Ammon's horn (tissue), 1 donor: ENCODE measurements around the gene GALK1.
"Not testable (repeated sequence)": the region's sequence is repeated elsewhere in the genome, so short reads cannot be mapped to it uniquely, and the experiment has no call there.

Experiments used
- DNase-seq: peaks from one replicate; pipeline ENCODE4 v3.0.0-alpha.2; 2016; ENCODE audit warnings: low spot score

The GALK1 gene

DNA sequence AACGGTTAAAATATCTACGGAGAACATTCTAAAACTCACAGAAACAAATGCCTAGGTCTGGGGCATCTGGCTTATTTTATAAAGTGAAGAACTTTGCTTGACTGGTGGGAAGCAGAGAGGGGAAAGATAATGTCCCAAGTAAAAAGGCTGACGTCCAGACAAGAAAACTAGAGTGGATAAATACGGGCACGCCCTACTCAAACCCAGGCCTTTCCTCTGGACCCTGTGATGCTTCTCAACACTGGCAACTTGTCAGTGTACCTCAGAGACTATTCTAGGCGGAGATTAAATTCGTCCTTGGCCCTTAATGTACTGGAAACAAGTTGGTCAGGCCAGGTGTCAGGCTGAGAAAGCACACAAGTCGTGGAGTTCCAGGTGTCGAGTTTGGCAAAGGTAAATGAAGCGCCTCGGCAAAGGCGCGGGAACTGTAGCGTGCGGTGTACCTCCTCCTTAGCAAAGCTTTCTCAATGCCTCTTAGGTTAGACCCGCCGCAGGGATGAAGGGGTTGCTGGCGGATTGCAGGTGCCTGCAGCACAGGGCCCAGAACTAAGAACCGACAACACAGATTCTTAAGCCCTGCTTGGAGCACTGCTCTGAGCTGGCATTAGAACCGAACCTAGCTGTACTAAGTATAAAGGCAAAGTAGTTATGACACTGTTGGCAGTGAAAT is 18.9 kb upstream of the GALK1 start:
- no peak for DNase-seq

- DNase-seq = peak; percentile 40
Observed at GRCh38 chr17:75783069-75783783, 18.2 kb upstream of the GALK1 start.

- DNase-seq = no peak
Observed at GRCh38 chr17:75779987-75780889, 15.2 kb upstream of the GALK1 start.

GRCh38 chr17:75779250-75779986 is 14.4 kb upstream of the GALK1 start:
- peak; percentile 100 for DNase-seq

- no peak for DNase-seq
Observed at GRCh38 chr17:75778861-75779249, 13.9 kb upstream of the GALK1 start.

GRCh38 chr17:75778066-75778860 is 13.3 kb upstream of the GALK1 start:
- not testable (repeated sequence) for DNase-seq

- DNase-seq = no peak
Observed at GRCh38 chr17:75777296-75777922, 12.4 kb upstream of the GALK1 start.

GRCh38 chr17:75776386-75777295 is 11.6 kb upstream of the GALK1 start:
- peak; percentile 13 for DNase-seq

DNA sequence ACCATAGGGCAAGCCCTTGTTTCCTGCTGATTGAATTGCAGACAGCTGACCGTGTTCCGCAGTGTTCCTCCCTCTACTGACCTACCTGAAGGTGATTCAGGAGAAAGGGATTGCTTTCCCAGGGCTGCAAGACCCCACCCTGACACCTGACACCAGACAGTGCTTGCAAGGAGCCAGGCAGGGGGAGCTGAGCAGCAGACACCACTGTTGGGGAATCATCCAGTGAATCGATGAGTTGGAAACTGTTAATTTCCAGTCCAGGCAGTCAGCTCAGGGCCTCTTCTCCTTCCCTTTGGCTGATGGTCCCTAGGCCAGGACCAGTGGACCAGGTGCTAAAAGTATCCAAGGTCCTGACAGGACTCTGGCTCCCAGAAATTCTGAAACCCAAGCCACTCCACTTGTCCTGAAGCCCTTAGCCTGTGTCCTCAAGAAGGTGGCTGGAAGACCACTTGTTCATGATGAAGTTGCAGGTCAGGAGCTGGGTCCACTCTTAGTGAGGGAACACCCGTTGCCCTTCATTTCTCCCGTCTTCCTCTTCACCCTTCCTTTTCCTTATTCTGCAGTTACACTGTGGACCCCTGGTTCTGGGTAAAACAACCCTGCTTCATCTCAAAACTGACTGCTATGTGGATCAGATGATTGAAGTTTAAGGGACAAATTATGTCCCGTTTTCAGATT is 10.1 kb upstream of the GALK1 start:
- DNase-seq = no peak

GRCh38 chr17:75774471-75774990 is 9.5 kb upstream of the GALK1 start:
- no peak for DNase-seq

- no peak for DNase-seq
Observed at GRCh38 chr17:75773808-75774470, 8.9 kb upstream of the GALK1 start.

DNA sequence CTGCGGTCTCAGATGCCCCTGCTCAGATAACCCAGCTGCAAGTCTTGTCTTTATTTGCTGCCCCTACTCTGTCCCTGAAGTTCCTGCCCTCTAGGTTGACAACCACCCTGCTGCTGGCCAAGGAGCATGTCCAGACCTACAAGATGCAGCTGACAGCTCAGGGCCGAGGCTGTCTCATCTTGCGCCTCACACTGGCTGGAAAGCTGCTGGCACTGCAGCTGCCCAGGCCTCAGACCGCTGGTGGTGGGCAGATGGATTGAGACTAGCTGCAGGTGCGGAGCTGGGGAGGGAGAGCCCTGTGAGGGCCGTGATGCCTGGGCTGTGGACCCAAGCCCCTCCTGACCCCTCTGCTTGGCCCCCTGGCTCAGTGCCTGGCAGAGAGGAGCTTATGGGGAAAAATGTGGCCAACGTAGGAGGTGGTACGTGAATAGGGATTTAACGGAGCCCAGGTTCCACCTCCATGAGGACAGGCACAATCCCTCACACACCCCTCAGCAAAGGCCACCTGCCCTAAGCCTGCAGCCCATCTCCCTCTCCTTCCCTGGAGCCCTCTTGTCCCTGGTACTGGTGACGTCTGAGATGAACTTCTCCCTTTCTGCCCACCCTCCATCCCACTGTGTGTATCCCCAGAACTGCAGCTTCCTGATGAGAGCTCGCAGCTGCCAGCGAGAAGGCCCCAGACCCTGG is 8.3 kb upstream of the GALK1 start:
- no peak for DNase-seq

GRCh38 chr17:75771334-75772281 is 6.6 kb upstream of the GALK1 start:
- DNase-seq = no peak

DNA sequence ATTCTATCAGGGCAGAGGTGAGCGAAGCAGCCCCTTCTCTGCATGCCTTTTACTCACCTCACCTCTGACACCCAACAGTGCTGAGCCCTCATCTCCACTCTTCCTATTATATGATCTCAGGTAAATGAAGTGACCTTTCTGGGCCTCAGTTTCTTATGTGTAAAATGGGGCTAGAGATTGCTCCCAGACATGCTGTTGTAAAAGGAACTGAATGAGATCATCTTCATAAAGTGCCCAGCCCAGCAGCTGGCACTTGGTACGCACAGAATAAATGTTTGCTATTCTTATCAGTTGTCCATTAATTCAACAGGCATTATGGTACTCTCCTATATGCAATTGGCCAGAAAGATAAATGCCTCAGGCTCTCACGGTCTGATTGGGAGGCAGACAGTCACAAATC is 4.5 kb upstream of the GALK1 start:
- DNase-seq = no peak

DNA sequence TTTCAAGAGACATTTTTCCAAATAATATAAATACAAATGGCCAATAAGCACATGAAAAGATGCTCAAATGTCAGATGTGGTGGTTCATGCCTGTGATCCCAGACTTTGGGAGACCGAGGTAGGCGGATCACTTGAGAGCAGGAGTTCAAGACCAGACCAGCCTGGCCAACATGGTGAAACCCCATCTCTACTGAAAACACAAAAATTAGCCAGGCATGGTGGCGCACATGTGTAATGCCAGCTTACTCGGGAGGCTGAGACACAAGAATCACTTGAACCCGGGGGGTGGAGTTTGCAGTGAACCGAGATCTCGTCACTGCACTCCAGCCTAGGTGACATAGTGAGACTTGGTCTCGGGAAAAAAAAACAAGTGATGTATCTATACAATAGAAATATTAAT is 2.9 kb upstream of the GALK1 start:
- DNase-seq = no peak

DNA sequence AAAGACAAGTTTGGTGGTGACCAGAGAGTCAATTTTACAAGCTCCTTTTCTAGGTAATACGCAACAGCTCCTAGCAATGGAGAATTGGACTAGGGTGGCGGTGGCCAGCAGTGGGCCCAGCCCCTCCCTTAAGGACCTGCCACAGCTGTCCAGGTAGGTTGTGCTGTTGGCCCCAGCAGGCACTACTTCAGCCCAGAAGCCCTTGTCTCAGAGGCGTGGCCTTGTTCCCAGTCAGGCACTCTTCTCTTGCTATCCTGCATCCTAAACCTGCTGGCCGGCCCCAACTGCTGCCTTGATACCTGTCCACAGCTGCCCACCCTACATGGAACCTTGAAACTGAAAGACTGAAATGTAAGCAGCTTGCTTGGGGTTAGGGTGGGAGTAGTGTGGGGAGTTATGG is 989 bp upstream of the GALK1 start:
- DNase-seq = no peak

DNA sequence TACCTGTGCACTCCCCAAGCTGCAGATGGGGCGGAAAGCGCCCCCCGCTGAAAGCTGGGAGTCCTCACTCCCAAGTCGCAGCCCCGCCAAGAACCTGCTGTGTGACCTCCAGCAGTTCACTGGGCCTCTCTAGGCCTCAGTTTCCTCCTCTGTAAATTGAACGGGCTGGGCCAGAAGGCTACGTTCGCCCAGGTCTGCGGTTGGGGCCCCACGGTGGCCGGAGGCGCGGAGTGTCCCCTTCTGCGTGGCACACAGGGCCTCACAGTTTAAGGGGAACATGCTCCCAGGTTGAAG is 628 bp downstream of the GALK1 start:
- no peak for DNase-seq
